ENCODE data around the gene IKZF5.

GRCh38 chr10:123018531-123018930 lies 9.9 kb upstream of the IKZF5 start:
- TF ChIP-seq, protein P1, sequence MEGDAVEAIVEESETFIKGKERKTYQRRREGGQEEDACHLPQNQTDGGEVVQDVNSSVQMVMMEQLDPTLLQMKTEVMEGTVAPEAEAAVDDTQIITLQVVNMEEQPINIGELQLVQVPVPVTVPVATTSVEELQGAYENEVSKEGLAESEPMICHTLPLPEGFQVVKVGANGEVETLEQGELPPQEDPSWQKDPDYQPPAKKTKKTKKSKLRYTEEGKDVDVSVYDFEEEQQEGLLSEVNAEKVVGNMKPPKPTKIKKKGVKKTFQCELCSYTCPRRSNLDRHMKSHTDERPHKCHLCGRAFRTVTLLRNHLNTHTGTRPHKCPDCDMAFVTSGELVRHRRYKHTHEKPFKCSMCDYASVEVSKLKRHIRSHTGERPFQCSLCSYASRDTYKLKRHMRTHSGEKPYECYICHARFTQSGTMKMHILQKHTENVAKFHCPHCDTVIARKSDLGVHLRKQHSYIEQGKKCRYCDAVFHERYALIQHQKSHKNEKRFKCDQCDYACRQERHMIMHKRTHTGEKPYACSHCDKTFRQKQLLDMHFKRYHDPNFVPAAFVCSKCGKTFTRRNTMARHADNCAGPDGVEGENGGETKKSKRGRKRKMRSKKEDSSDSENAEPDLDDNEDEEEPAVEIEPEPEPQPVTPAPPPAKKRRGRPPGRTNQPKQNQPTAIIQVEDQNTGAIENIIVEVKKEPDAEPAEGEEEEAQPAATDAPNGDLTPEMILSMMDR (IDR thresholded peaks at IDR 0.05): no peak
- no peak for TF ChIP-seq POLR2A (IDR thresholded peaks at IDR 0.05)
